GM12892 (cell line): ENCODE measurements around the gene NFATC2.

Experiments used
- DNase-seq: peaks from one replicate; pipeline ENCODE4 v3.0.0; 2011; ENCODE audit not compliant: insufficient read length
- FAIRE-seq: peaks from 2 replicates; lab custom pipeline; 2011; peaks lifted over from hg19 to GRCh38; lab: Jason Lieb, UNC
- POLR2A ChIP-seq: IDR thresholded peaks from 2 replicates; pipeline ENCODE4 v1.6.1; 2011; ENCODE audit warnings: low read depth, low read length, control low read depth
- POLR2AphosphoS5 ChIP-seq: IDR thresholded peaks from 2 replicates; pipeline ENCODE4 v1.6.1; 2011; ENCODE audit warnings: low read depth, low read length, control low read depth
- TAF1 ChIP-seq: IDR thresholded peaks from 2 replicates; pipeline ENCODE4 v1.6.1; 2011; ENCODE audit warnings: low read depth, mild to moderate bottlenecking, control low read depth, low read length, borderline replicate concordance

NFATC2 gene

GRCh38 chr20:51446656-51447055, 95.9 kb downstream of the NFATC2 start:
- no peak for TF ChIP-seq TAF1
- no peak for TF ChIP-seq POLR2A
- TF ChIP-seq POLR2AphosphoS5 = no peak
- DNase-seq (no peak), FAIRE-seq (no peak)

GRCh38 chr20:51446230-51446629, 96.3 kb downstream of the NFATC2 start:
- DNase-seq (no peak), FAIRE-seq (no peak)
- no peak for TF ChIP-seq POLR2A
- no peak for TF ChIP-seq POLR2AphosphoS5
- no peak for TF ChIP-seq TAF1

GRCh38 chr20:51445591-51445990, 96.9 kb downstream of the NFATC2 start:
- DNase-seq (no peak), FAIRE-seq (no peak)
- no peak for TF ChIP-seq POLR2A

- no peak for FAIRE-seq
- TF ChIP-seq TAF1 (no peak), POLR2AphosphoS5 (no peak), POLR2A (no peak)
- no peak for DNase-seq
Measured at GRCh38 chr20:51444922-51445438, 97.5 kb downstream of the NFATC2 start.

- no peak for FAIRE-seq
- no peak for DNase-seq
- TF ChIP-seq TAF1 (no peak), POLR2AphosphoS5 (no peak), POLR2A (no peak)
Measured at GRCh38 chr20:51444467-51444866, 98.1 kb downstream of the NFATC2 start.

GRCh38 chr20:51442602-51443001, 99.9 kb downstream of the NFATC2 start:
- FAIRE-seq (no peak), DNase-seq (no peak)
- TF ChIP-seq POLR2AphosphoS5 (no peak), POLR2A (no peak), TAF1 (no peak)

- DNase-seq = peak; percentile 40
- TF ChIP-seq POLR2A (no peak), TAF1 (no peak)
- FAIRE-seq = no peak
Measured at GRCh38 chr20:51440589-51440988, 101.9 kb downstream of the NFATC2 start.

- no peak for DNase-seq
- FAIRE-seq = no peak
- no peak for TF ChIP-seq TAF1
- no peak for TF ChIP-seq POLR2AphosphoS5
- no peak for TF ChIP-seq POLR2A
Measured at GRCh38 chr20:51439160-51439689, 103.3 kb downstream of the NFATC2 start.

- TF ChIP-seq TAF1 (no peak), POLR2A (no peak), POLR2AphosphoS5 (no peak)
- DNase-seq (no peak), FAIRE-seq (no peak)
Measured at GRCh38 chr20:51438136-51438535, 104.4 kb downstream of the NFATC2 start.

- no peak for FAIRE-seq
- TF ChIP-seq POLR2AphosphoS5 (no peak), TAF1 (no peak), POLR2A (no peak)
- no peak for DNase-seq
Measured at GRCh38 chr20:51437182-51437924, 105.2 kb downstream of the NFATC2 start.

GRCh38 chr20:51434580-51435247, 107.8 kb downstream of the NFATC2 start:
- DNase-seq (no peak), FAIRE-seq (no peak)
- no peak for TF ChIP-seq POLR2AphosphoS5
- no peak for TF ChIP-seq TAF1
- TF ChIP-seq POLR2A = no peak

- DNase-seq = no peak
- TF ChIP-seq POLR2AphosphoS5 = no peak
- TF ChIP-seq TAF1 = no peak
- no peak for TF ChIP-seq POLR2A
- FAIRE-seq = no peak
Measured at GRCh38 chr20:51434026-51434425, 108.5 kb downstream of the NFATC2 start.
